Activated effector memory CD4-positive, alpha-beta T cell treated with anti-CD3 and anti-CD28 coated beads, Interleukin-2, amount 50 U/mL, for 16 hours (primary cell): ENCODE measurements around the gene TMEM50B.
A peak's percentile ranks its signal among the peaks of the same experiment; 100 is the strongest.
"Not testable (repeated sequence)": the region's sequence is repeated elsewhere in the genome, so short reads cannot be mapped to it uniquely, and the experiment has no call there.

Source experiments
- DNase-seq: peaks from one replicate; pipeline ENCODE4 v3.0.0-alpha.2; 2020

The TMEM50B gene

GRCh38 chr21:33477066-33477465 is 2.7 kb downstream of the TMEM50B start:
- DNase-seq: no peak

GRCh38 chr21:33473344-33473743 is 6.4 kb downstream of the TMEM50B start:
- no peak for DNase-seq

DNA sequence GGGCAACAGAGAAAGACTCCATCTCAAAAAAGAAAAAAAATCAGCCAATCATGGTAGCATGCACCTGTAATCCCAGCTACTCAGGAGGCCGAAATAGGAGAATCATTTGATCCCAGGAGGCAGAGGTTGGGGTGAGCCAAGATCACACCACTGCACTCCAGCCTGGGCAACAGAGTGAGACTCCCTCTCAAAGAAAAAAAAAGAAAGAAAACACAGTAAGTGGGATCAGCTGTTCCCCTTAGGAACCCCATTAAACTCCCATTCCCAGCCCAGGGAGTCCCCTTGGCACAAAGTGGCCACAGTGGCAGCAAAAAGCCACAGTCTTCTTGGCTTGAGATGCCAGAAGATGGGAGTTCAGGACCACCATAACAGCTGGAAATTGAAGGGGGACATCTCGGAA is 9.1 kb downstream of the TMEM50B start:
- DNase-seq: no peak

DNA sequence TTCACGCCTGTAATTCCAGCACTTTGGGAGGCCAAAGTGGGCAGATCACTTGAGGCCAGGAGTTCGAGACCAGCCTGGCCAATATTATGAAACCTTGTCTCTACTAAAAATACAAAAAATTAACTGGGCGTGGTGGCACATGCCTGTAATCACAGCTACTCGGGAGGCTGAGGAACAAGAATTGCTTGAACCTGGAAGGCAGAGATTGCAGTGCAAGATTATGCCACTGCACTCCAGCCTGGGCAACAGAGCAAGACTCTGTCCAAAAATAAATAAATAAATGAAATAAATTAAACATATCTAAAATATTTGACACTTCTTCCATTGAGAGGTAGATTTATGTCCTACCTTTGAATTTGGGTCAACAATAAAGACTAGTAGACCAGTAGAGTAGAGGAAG is 10.6 kb downstream of the TMEM50B start:
- DNase-seq: not testable (repeated sequence)

- no peak for DNase-seq
Observed at GRCh38 chr21:33461538-33462250, 18.1 kb downstream of the TMEM50B start.

GRCh38 chr21:33458861-33459260 is 20.9 kb downstream of the TMEM50B start:
- no peak for DNase-seq

- DNase-seq: no peak
Observed at GRCh38 chr21:33455686-33456446, 23.9 kb downstream of the TMEM50B start.

DNA sequence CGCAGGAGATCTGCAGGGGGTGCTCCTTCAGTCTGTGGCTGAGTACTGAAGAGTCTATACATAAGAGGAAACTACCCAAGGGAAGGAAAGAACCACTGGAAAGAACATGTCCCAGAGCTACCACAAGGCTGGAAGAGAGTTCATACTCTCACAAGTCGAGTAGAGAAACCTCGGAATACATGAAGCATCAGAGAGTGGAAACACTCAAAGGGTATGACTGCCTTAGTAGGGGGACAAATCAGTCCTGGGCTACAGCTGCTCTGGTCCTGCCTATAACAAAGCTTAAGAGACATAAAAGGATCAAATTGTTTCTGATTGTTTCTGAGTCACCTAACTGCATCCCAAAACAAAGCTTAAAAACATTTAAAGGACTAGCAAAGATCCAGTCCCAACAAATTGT is 27.4 kb downstream of the TMEM50B start:
- DNase-seq: no peak

- no peak for DNase-seq
Observed at GRCh38 chr21:33451634-33452071, 28.1 kb downstream of the TMEM50B start.

GRCh38 chr21:33449616-33450015 is 30.2 kb downstream of the TMEM50B start:
- DNase-seq: no peak

GRCh38 chr21:33446620-33447019 is 33.2 kb downstream of the TMEM50B start:
- DNase-seq: not testable (repeated sequence)

DNA sequence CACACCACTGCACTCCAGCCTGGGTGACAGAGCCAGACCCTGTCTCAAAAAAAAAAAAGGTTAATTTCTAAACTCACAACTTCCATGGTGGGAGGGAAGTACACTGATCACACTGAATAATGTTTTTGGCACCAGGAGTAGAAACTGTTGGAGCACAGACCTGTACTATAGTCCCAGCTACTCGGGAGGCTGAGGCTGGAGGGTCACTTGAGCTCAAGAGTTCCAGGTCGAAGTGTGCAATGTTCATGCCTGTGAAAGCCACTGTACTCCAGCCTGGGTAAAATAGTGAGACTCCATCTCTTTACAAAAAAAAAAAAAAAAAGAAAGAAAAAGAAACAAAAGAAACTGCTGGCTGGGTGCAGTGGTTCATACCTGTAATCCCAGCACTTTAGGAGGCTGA is 35.3 kb downstream of the TMEM50B start:
- no peak for DNase-seq

GRCh38 chr21:33443194-33443593 is 36.6 kb downstream of the TMEM50B start:
- DNase-seq: no peak

GRCh38 chr21:33441489-33442477 is 38.0 kb downstream of the TMEM50B start:
- DNase-seq: no peak

GRCh38 chr21:33437140-33437539 is 42.6 kb downstream of the TMEM50B start:
- no peak for DNase-seq

DNA sequence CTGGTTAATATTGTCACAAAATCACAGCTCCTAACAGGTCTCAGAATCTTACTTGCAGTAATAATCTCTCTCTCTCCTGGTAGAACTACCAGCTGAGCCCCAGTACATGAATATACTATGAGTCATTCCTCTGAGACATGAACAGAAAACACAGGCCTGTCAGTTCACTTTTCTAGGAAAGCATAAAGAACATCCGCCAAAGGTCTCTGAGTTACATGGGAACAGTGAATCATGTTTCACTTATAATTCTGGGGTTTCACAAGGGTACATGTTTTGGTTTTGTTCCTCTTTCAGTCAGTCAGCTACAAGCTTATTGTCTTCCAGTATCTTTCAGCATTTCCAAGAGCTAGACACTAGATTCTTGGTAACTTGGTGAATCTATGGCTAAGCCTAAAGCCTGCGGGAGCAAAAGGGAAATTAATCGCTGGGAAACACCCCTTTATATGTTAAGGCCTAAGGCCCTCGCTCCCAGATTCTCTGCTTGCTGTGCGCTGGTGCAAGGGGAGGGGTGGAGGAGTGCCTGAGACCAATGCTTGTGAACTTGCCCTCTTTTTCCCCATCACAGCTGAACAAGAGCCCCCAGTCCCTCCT is 44.9 kb downstream of the TMEM50B start:
- DNase-seq: peak; percentile 66

- DNase-seq: peak; percentile 45
Observed at GRCh38 chr21:33433425-33434114, 46.2 kb downstream of the TMEM50B start.

DNA sequence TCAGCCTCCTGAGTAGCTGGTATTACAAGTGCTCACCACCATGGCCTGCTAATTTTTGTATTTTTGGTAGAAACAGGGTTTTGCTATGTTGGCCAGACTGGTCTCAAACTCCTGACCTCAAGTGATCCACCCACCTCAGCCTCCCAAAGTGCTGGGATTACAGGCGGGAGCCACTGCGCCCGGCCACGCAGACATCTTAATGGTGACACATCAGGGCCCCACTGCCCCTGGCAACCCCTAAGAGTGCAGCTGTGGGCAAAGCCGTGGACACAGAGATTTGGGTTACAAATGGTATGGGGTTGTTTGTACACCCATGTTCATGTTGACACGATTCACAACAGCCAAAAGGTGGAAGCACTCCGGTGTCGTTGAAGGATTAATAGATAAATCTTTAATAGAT is 46.8 kb downstream of the TMEM50B start:
- DNase-seq: no peak

DNA sequence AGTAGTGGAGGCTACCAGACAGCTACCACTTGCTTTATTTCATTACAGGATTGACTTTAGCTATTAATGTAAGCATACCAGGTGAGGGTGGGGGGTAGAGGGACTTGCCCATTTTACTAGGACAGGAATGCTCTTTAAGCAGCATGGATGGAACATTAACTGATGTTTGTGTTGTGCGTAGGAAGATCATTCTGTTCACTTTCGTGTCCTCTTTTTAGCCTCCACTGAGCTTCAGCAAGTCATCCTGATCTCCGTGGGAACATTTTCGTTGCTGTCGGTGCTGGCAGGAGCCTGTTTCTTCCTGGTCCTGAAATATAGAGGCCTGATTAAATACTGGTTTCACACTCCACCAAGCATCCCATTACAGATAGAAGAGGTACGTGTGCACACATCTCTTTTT is 47.3 kb downstream of the TMEM50B start:
- no peak for DNase-seq

DNA sequence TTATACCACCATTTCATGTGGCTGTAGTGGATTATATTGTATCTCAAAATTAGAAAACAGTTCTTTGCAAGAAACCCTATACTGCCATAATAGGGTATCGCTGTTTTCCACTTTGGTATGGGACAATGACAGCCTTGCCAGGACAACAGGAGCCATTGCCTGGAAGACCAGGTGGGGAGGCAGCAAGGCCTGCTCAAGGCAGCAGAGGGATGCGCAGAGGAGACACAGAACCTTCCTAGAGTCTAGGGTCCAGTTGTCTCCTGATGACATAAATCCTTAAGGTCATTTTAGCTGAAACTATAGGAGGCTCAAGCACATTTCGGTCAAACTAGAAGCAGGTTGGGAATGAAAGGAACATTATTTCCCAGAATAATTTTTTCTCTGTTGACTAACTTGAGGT is 48.9 kb downstream of the TMEM50B start:
- DNase-seq: no peak

GRCh38 chr21:33428669-33429068 is 51.1 kb downstream of the TMEM50B start:
- no peak for DNase-seq

- DNase-seq: no peak
Observed at GRCh38 chr21:33427051-33427450, 52.7 kb downstream of the TMEM50B start.
